H1 (cell line): ENCODE data around the gene OBSCN. TPM values are rescaled to one million over a fixed set of nuclear protein-coding genes. Genes with fewer than 3 reads are reported as not detected.

Experiments used
- CTCF ChIA-PET: fragments of 300-600 bp; sonication (Branson Sonifier 250); formaldehyde crosslinking; loops from one replicate; lab custom pipeline; 2021; ENCODE audit not compliant: partially characterized antibody; lab: Charles Lee
- POLR2A ChIA-PET: fragments of 300-600 bp; sonication (Branson Sonifier 250); formaldehyde crosslinking; loops from one replicate; lab custom pipeline; 2021; ENCODE audit warnings: inconsistent platforms; ENCODE audit not compliant: partially characterized antibody; lab: Charles Lee
- DNase-seq, 2 experiments: peaks; one replicate each; pipeline versions ENCODE4 v3.0.0 to v3.0.0-alpha.2; 2010 to 2022; ENCODE audit warnings: low spot score in 2 of 2, low read depth in 1 of 2, mixed read lengths in 1 of 2
- FAIRE-seq: peaks from 2 replicates; lab custom pipeline; 2011; peaks lifted over from hg19 to GRCh38; lab: Jason Lieb, UNC
- H2AFZ ChIP-seq: 2 replicates; pipeline ENCODE4 v1.8.1; 2012; ENCODE audit warnings: low read length, inconsistent platforms
- H2AK5ac ChIP-seq: 2 replicates; pipeline ENCODE4 v1.6.1; 2013; ENCODE audit warnings: low read depth, low read length
- H2BK120ac ChIP-seq: replicated peaks from 2 replicates; pipeline ENCODE3; 2013; ENCODE audit warnings: low read depth, low read length, inconsistent platforms
- H2BK12ac ChIP-seq: 2 replicates; pipeline ENCODE4 v1.6.1; 2013; ENCODE audit warnings: low read depth, low read length
- H2BK15ac ChIP-seq: 2 replicates; pipeline ENCODE4 v1.6.1; 2013; ENCODE audit warnings: low read length
- H2BK20ac ChIP-seq: 2 replicates; pipeline ENCODE4 v1.6.1; 2013; ENCODE audit warnings: low read length
- H2BK5ac ChIP-seq: 2 replicates; pipeline ENCODE4 v1.6.1; 2013; ENCODE audit warnings: low read depth, low read length
- H3K14ac ChIP-seq: 2 replicates; pipeline ENCODE4 v1.6.1; 2013; ENCODE audit warnings: inconsistent platforms; ENCODE audit not compliant: insufficient read length
- H3K18ac ChIP-seq: 2 replicates; pipeline ENCODE4 v1.6.1; 2013; ENCODE audit warnings: low read length; ENCODE audit errors: extremely low read depth
- H3K23ac ChIP-seq: 2 replicates; pipeline ENCODE4 v1.6.1; 2013; ENCODE audit warnings: inconsistent platforms; ENCODE audit not compliant: insufficient read length
- H3K23me2 ChIP-seq: 2 replicates; pipeline ENCODE4 v1.6.1; 2013; ENCODE audit warnings: low read depth, low read length
- H3K27ac ChIP-seq: 2 replicates; pipeline ENCODE4 v1.6.1; 2011; ENCODE audit warnings: low read depth, low read length, inconsistent platforms
- H3K27me3 ChIP-seq, 4 experiments: replicated peaks in 1 of 4; 1 replicate in 1 of 4; 2 replicates in 3 of 4; pipeline versions ENCODE4 v1.6.1 to v1.8.1; 2011 to 2013; ENCODE audit warnings: low read length in 3 of 4, mild to moderate bottlenecking in 3 of 4, inconsistent platforms in 2 of 4, mixed read lengths in 2 of 4, moderate library complexity in 1 of 4; ENCODE audit not compliant: control insufficient read depth in 3 of 4, insufficient read depth in 3 of 4; ENCODE audit errors: extremely low read depth in 1 of 4
- H3K36me3 ChIP-seq, 4 experiments: 2 replicates each; pipeline versions ENCODE4 v1.6.1 to v1.8.1; 2011 to 2013; ENCODE audit warnings: mild to moderate bottlenecking in 4 of 4, low read length in 3 of 4, moderate library complexity in 2 of 4, control low read depth in 1 of 4, inconsistent platforms in 1 of 4; ENCODE audit not compliant: insufficient read depth in 4 of 4, control insufficient read depth in 2 of 4
- H3K4ac ChIP-seq: replicated peaks from 2 replicates; pipeline ENCODE3; 2013; ENCODE audit warnings: low read length, low read depth, mixed read lengths, inconsistent platforms; ENCODE audit not compliant: insufficient read length
- H3K4me1 ChIP-seq, 4 experiments: replicated peaks in 1 of 4; 1 replicate in 1 of 4; 2 replicates in 3 of 4; pipeline versions ENCODE4 v1.6.1 to v1.8.1; 2011 to 2013; ENCODE audit warnings: low read length in 3 of 4, inconsistent platforms in 2 of 4, mixed read lengths in 1 of 4; ENCODE audit not compliant: insufficient read depth in 4 of 4, control insufficient read depth in 3 of 4
- H3K4me2 ChIP-seq, 2 experiments: 2 replicates each; pipeline versions ENCODE4 v1.6.1 to v1.8.1; 2011 to 2013; ENCODE audit warnings: low read depth in 2 of 2, low read length in 2 of 2, control low read depth in 1 of 2, inconsistent platforms in 1 of 2, mild to moderate bottlenecking in 1 of 2; ENCODE audit not compliant: insufficient read depth in 1 of 2
- H3K4me3 ChIP-seq, 4 experiments: fragments of 200-600, 300-600 bp in 1 of 4; sonication (generic), shearing (Covaris generic), sonication (Bioruptor Twin) in 1 of 4; 2 replicates each; pipeline versions ENCODE4 v1.5.1 to v1.8.1; 2011 to 2016; ENCODE audit warnings: low read length in 4 of 4, low read depth in 3 of 4, control low read depth in 2 of 4, inconsistent platforms in 2 of 4, mild to moderate bottlenecking in 2 of 4, mixed read lengths in 1 of 4, moderate library complexity in 1 of 4; ENCODE audit not compliant: insufficient read depth in 2 of 4; ENCODE audit errors: extremely low read depth in 1 of 4
- H3K56ac ChIP-seq: replicated peaks from 2 replicates; pipeline ENCODE3; 2013; ENCODE audit warnings: low read depth, mild to moderate bottlenecking, mixed read lengths, low read length, inconsistent platforms; ENCODE audit not compliant: insufficient read length
- H3K79me1 ChIP-seq: 2 replicates; pipeline ENCODE4 v1.6.1; 2013; ENCODE audit warnings: low read depth, low read length, control low read depth
- H3K79me2 ChIP-seq, 2 experiments: 2 replicates each; pipeline versions ENCODE4 v1.6.1 to v1.8.1; 2012 to 2013; ENCODE audit warnings: low read length in 2 of 2, mild to moderate bottlenecking in 2 of 2, inconsistent platforms in 1 of 2; ENCODE audit not compliant: insufficient read depth in 2 of 2, control insufficient read depth in 1 of 2
- H3K9ac ChIP-seq, 4 experiments: replicated peaks in 1 of 4; 1 replicate in 1 of 4; 2 replicates in 3 of 4; pipeline versions ENCODE4 v1.6.1 to v1.8.1; 2011 to 2013; ENCODE audit warnings: low read depth in 3 of 4, low read length in 3 of 4, control low read depth in 2 of 4, mild to moderate bottlenecking in 2 of 4, moderate library complexity in 2 of 4, inconsistent platforms in 1 of 4; ENCODE audit errors: extremely low read depth in 1 of 4
- H3K9me3 ChIP-seq, 2 experiments: 2 replicates each; pipeline versions ENCODE4 v1.6.1 to v1.8.1; 2012 to 2013; ENCODE audit warnings: mild to moderate bottlenecking in 2 of 2, moderate library complexity in 2 of 2, control low read depth in 1 of 2, inconsistent platforms in 1 of 2, low read depth in 1 of 2, low read length in 1 of 2, mixed read lengths in 1 of 2; ENCODE audit not compliant: insufficient read depth in 2 of 2
- H4K20me1 ChIP-seq, 2 experiments: replicated peaks in 1 of 2; 2 replicates each; pipeline versions ENCODE3 to v1.8.1; 2011 to 2013; ENCODE audit warnings: inconsistent platforms in 2 of 2, low read length in 2 of 2, mild to moderate bottlenecking in 1 of 2; ENCODE audit not compliant: insufficient read depth in 2 of 2, control insufficient read depth in 1 of 2
- H4K5ac ChIP-seq: 2 replicates; pipeline ENCODE4 v1.6.1; 2013; ENCODE audit warnings: low read length, low read depth, mixed read lengths, inconsistent platforms; ENCODE audit not compliant: insufficient read length
- H4K8ac ChIP-seq: 2 replicates; pipeline ENCODE4 v1.8.0; 2013; ENCODE audit warnings: mild to moderate bottlenecking, moderate library complexity, low read length, inconsistent platforms; ENCODE audit not compliant: insufficient read depth; ENCODE audit errors: extremely low read depth
- H4K91ac ChIP-seq: replicated peaks from 2 replicates; pipeline ENCODE3; 2013; ENCODE audit warnings: low read length, mixed read lengths, inconsistent platforms; ENCODE audit not compliant: insufficient read length
- RBBP5 ChIP-seq: IDR thresholded peaks from 2 replicates; pipeline ENCODE4 v1.7.1; 2012; ENCODE audit warnings: low read depth, mild to moderate bottlenecking, inconsistent platforms, low read length, moderate library complexity, borderline replicate concordance
- WGBS, 2 experiments: shearing (Covaris generic) in 1 of 2; methylation state at CpG; one replicate each; pipeline versions ENCODE4 v1.1.6 to v1.1.7; 2013 to 2015; ENCODE audit warnings: low lambda C conversion rate in 2 of 2, mixed read lengths in 2 of 2, inconsistent platforms in 1 of 2, low coverage in 1 of 2, missing lambda C conversion rate in 1 of 2; ENCODE audit not compliant: insufficient replicate concordance in 2 of 2, insufficient coverage in 1 of 2, insufficient read length in 1 of 2; ENCODE audit errors: extremely low coverage in 1 of 2, missing lambda C conversion rate in 1 of 2; 5-methylcytosine and 5-hydroxymethylcytosine counted together
- polyA plus RNA-seq, 7 experiments: library from polyadenylated mRNA; depleted of rRNA in 3 of 7; stranded (reverse) in 5 of 7; unstranded in 2 of 7; fragments of >200 nt in 5 of 7; fragments of 200-250 nt in 2 of 7; gene quantifications; 1 replicate in 5 of 7; 2 replicates in 1 of 7; 4 replicates in 1 of 7; pipeline versions ENCODE4 v1.2.1 to v1.2.3, GENCODE V29; 2011 to 2013; ENCODE audit warnings: missing spikeins in 2 of 7, mixed read lengths in 2 of 7
- total RNA-seq: library from RNA; stranded (reverse); fragmentation: NEBNext Ultra II Directional; extraction: Animal tissue kit (Norgen Biotek cat#: 25700); gene quantifications from 2 replicates; pipeline ENCODE4 v1.2.1, GENCODE V29; 2021

The OBSCN gene
- total and polyA plus RNA-seq, 2 of the 8 experiments (the other 6 are each of a cell fraction or from before 2014, with no cell fraction given), result 7.5 to 28.4 TPM

- H2BK20ac ChIP-seq, result no peak overlapping the region
- H3K4ac ChIP-seq, result no peak overlapping the region
- ChIA-PET POLR2A (interaction anchor here (0.9 to 3.2 kb wide), 4 partner anchors 10 to 46 kb away, joined by 3 to 14 read pairs (median 3); partner anchors contain the start of genes GUK1 and IBA57), CTCF (interaction anchor here (0.7 to 3.8 kb wide), 7 partner anchors 9 to 77 kb away, joined by 3 to 23 read pairs (median 3); partner anchors contain the start of genes GUK1 and IBA57)
- no peak overlapping the region for H2BK15ac ChIP-seq
- H2BK5ac ChIP-seq, result no peak overlapping the region
- no peak overlapping the region for H2BK120ac ChIP-seq
- H2AFZ ChIP-seq, result no peak overlapping the region
- no peak overlapping the region for H3K27ac ChIP-seq
- peaks cover 2% of the 10 kb centered on the region; the same call in 1 of the 2 replicates for H3K23me2 ChIP-seq
- no peaks in the 10 kb centered on the region for H3K27me3 ChIP-seq
- no peak overlapping the region for H3K18ac ChIP-seq
- WGBS, 2 experiments, result 90% methylated on average over 16 of the region's 19 CpGs; no CpG with 5 or more reads in 1 of the 2 experiments
- H2AK5ac ChIP-seq, result no peak overlapping the region
- no peaks in the 10 kb centered on the region for H3K9me3 ChIP-seq
- peaks cover 10% of the 10 kb centered on the region for H3K79me1 ChIP-seq
- FAIRE-seq, result no peak
- no peak overlapping the region for H3K9ac ChIP-seq
- H3K14ac ChIP-seq, result no peak overlapping the region
- no peak overlapping the region for H4K5ac ChIP-seq
- H4K20me1 ChIP-seq, result peaks cover 8 to 19% of the 10 kb centered on the region in 2 experiments
- DNase-seq, result no peak
- no peak overlapping the region for H2BK12ac ChIP-seq
- H3K56ac ChIP-seq, result no peak overlapping the region
- peaks cover 0 to 6% (median 4%) of the 10 kb centered on the region in 4 experiments; a peak in 4 of 7 replicates for H3K4me1 ChIP-seq
- peak overlapping the region; percentile 51; the same call in 1 of the 2 replicates for H4K8ac ChIP-seq
- H3K4me3 ChIP-seq, result no peak overlapping the region
- H3K23ac ChIP-seq, result no peak overlapping the region
- TF ChIP-seq RBBP5, result no peak
- H3K79me2 ChIP-seq, result 0 out of 4 replicates have a peak, but pooled peaks cover 0 to 6% of the 10 kb centered on the region in 2 experiments
- H4K91ac ChIP-seq, result no peak overlapping the region
- no peaks in the 10 kb centered on the region; a peak in 1 of 8 replicates for H3K36me3 ChIP-seq
- H3K4me2 ChIP-seq, result no peak overlapping the region
Observed at GRCh38 chr1:228176461-228177182, 31.2 kb upstream of the OBSCN start.
